Ectodermal cell (in vitro differentiated cells): Measurements from ENCODE around the gene SFMBT1.

Experiments used
- H3K27ac ChIP-seq: 2 replicates; pipeline ENCODE4 v1.7.0; 2013; ENCODE audit warnings: mild to moderate bottlenecking, low read depth, low read length; ENCODE audit not compliant: insufficient read depth, poor library complexity, severe bottlenecking
- H3K27me3 ChIP-seq: 2 replicates; pipeline ENCODE4 v1.7.0; 2013; ENCODE audit warnings: mild to moderate bottlenecking, low read length; ENCODE audit not compliant: insufficient read depth, control insufficient read depth, poor library complexity, severe bottlenecking
- H3K36me3 ChIP-seq: one replicate; pipeline ENCODE4 v1.7.0; 2013; ENCODE audit warnings: low read length; ENCODE audit not compliant: control insufficient read depth, insufficient read depth
- H3K4me1 ChIP-seq: one replicate; pipeline ENCODE4 v1.7.0; 2013; ENCODE audit warnings: low read length; ENCODE audit not compliant: control insufficient read depth, insufficient read depth
- H3K4me3 ChIP-seq: 2 replicates; pipeline ENCODE4 v1.7.0; 2013; ENCODE audit warnings: low read depth, low read length, control low read depth; ENCODE audit not compliant: insufficient read depth
- H3K9me3 ChIP-seq: 2 replicates; pipeline ENCODE4 v1.7.0; 2013; ENCODE audit warnings: mild to moderate bottlenecking, low read length, moderate library complexity; ENCODE audit not compliant: control insufficient read depth
- WGBS, 2 experiments: methylation state at CpG; one replicate each; pipeline ENCODE4 v1.1.7; 2013; ENCODE audit warnings: missing lambda C conversion rate in 2 of 2; 5-methylcytosine and 5-hydroxymethylcytosine counted together

The SFMBT1 gene

DNA sequence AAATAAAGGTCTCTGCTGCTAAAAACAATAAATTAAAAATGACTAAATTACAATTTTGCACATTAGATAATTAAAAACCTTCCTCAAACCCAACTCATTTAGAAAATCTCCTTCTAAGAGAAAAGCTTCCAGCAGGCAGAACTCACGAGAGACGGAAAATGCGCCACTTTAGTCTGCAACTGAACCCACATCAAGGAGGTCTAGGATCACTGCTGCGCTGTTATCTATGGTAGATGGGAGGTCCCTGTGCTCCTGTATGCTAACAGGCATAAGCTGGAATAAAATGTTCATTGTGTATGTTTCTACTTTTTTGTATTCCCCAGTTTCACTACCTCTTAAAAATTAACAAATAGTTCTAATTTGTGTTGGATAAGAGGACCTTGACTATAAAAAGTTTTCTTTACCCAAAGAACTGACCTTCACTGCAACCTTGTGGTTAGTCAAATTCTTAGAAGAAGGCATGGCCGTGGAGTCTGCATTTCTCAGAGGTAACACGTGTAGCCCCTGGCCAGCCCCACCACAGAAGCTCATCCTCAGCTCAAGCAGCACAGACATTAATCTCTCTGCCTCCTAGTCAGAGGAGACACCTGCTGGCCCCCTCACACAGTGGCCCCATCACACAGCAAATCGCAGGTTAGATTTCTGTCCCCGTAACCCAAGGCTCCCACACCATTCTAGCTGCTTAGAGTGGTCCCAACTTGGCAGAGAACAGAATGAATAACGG lies 170.8 kb downstream of the SFMBT1 start:
- no peak overlapping the region for H3K27ac ChIP-seq
- WGBS, 2 experiments = 89% methylated on average over 9 of the region's 9 CpGs
- H3K9me3 ChIP-seq = no peaks in the 10 kb centered on the region
- no peak overlapping the region for H3K4me3 ChIP-seq
- H3K27me3 ChIP-seq = no peaks in the 10 kb centered on the region
- no peaks in the 10 kb centered on the region for H3K36me3 ChIP-seq
- peaks cover 1% of the 10 kb centered on the region for H3K4me1 ChIP-seq

DNA sequence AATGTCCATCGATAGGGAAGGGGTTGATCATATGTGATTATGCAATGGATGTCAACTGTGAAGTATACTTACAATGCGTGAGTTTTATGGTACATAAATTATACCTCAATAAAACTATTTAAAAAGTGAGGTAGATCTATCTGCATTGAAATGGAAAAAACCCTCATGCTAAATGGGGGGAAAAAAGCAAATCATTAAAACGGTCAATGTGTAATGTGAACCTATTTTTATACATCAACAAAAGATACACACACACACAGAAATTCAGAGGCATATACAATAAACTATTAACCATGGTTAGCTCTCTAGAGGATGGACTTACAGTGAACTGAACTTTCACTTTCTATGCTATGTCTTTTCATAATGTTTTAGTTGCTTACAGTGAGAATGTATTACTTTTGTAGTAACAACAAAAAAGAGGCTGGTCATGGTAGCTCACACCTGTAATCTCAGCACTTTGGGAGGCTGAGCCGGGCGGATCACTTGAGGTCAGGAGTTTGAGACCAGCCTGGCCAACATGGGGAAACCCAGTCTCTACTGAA lies 171.6 kb downstream of the SFMBT1 start:
- Histone ChIP-seq H3K27me3 (no peaks in the 10 kb centered on the region), H3K4me1 (no peaks in the 10 kb centered on the region), H3K9me3 (no peaks in the 10 kb centered on the region), H3K36me3 (no peaks in the 10 kb centered on the region), H3K4me3 (no peak overlapping the region), H3K27ac (no peak overlapping the region)
- 89 to 92% methylated on average over 4 of the region's 5 CpGs for WGBS, 2 experiments

DNA sequence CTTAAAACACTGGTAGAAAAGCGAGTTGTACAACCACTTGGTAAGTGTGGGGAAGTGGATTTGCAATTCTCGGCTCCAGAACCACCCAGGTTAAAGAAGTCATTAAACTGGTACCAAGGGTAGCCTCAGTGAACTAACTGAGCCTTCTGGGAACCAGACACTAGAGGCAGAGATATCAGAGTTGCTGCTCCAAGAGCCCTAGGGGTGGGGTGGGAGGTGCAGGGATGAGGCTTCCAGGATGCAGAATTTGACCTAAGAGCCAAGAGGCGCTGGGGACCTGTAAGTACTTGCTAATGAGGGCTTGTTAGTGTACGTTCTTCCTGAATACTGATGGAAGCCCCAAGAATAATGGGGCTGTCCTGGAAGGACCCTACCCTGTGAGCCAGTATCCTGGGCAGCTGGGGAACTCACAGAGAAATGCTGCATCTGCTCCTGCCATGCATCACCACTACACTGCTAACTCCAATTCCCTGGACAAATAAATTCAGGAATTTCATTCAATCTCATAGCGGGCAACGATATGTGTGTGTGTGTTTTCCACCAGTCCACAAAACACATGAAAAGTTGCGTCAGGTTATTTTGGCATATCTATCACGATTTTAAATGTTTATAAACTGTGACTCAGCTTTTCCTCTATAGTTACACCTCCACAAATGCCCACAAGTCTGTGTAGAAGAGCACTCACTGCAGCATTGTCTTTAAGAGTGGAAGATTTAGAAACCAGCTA lies 172.3 kb downstream of the SFMBT1 start:
- H3K4me1 ChIP-seq = no peaks in the 10 kb centered on the region
- 92 to 93% methylated on average over 8 of the region's 8 CpGs for WGBS, 2 experiments
- H3K4me3 ChIP-seq = no peak overlapping the region
- H3K36me3 ChIP-seq = no peaks in the 10 kb centered on the region
- H3K27me3 ChIP-seq = no peaks in the 10 kb centered on the region
- H3K27ac ChIP-seq = no peak overlapping the region
- H3K9me3 ChIP-seq = no peaks in the 10 kb centered on the region

DNA sequence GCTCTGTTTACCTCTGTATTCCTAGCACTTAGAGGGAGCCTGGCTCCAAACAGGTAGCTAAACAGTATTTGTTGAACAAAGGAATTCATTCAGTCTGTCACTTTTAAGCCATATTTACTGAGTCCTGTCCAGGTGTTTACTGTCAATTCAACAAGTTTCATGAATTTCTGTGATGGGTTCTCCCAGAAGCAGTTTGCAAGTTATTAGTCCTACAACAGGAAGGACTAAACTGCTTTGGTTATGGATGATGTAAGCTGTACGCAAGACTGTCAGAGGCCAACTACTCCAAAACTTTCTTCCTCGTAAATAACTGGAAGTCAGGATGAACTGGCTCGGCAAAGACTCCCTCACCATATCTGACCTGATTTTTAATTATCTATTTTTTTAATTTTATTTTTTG lies 173.6 kb downstream of the SFMBT1 start:
- H3K27me3 ChIP-seq = no peaks in the 10 kb centered on the region
- H3K9me3 ChIP-seq = no peaks in the 10 kb centered on the region
- H3K36me3 ChIP-seq = no peaks in the 10 kb centered on the region
- H3K4me1 ChIP-seq = no peaks in the 10 kb centered on the region
- 100% methylated on average over 3 of the region's 3 CpGs for WGBS, 2 experiments
- H3K4me3 ChIP-seq = no peak overlapping the region
- no peak overlapping the region for H3K27ac ChIP-seq

DNA sequence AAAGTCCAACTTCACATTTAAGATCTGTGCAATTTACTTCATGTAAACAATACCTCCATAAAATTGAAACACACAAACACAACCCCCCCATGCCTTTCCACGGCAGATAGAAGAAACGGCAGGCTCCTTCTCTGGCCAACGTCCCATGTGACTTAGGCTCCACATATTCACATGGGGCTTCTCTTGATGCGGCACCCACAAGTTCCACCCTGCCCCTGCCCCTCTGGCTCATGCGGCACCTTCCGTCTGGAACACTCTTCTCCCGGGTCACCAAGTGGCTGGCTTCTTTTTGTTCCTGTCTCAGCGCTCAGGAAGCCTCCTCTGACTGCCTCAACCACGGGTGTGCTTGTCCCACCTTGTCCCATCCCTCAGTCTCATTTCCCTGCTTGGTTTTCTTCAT lies 174.1 kb downstream of the SFMBT1 start:
- 88 to 89% methylated on average over 9 of the region's 9 CpGs for WGBS, 2 experiments
- no peaks in the 10 kb centered on the region for H3K36me3 ChIP-seq
- H3K4me1 ChIP-seq = no peaks in the 10 kb centered on the region
- H3K27me3 ChIP-seq = no peaks in the 10 kb centered on the region
- H3K9me3 ChIP-seq = no peaks in the 10 kb centered on the region
- H3K27ac ChIP-seq = no peak overlapping the region
- H3K4me3 ChIP-seq = no peak overlapping the region

DNA sequence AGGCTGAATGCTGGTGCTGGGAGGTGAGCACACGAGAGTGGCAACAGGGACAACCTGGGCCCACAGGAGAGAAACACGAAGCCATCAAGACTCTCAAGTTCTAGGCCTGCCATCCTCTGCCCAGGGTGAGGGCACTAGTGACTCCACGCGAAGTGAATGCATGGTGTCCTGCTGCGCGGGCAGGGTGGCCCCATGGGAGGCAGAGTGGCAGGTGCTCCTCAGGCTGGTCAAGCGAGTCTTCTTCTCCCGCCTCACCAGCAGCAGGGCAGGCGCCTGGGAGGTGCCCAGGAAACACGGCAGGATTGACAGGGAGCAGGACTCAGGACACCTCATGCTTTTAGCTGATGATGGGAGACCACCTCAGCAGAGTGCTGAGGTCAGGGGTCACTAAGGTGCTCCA lies 175.4 kb downstream of the SFMBT1 start:
- Histone ChIP-seq H3K4me1 (no peaks in the 10 kb centered on the region), H3K4me3 (no peak overlapping the region), H3K9me3 (no peaks in the 10 kb centered on the region), H3K27ac (no peak overlapping the region), H3K36me3 (no peaks in the 10 kb centered on the region), H3K27me3 (no peaks in the 10 kb centered on the region)
- WGBS, 2 experiments = 97% methylated on average over 10 of the region's 10 CpGs

DNA sequence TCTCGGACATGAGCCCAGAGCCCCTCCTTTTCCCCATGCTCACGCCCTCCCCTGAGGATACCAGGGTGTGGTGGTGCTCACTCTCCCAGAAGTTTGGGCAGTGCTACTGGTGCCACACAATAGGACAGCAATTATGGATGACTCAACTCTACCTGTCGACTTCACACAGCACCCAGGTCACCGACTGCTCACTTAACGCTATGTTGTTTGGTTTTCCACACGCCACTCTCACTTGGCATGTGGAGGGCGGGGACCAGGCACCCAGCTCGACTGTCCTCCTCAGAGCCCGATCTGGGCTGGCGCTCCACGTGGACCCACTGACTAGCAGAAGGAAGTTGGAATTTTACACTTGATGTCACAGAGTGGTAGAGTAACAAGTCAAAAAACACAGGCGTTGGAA lies 179.4 kb downstream of the SFMBT1 start:
- H3K36me3 ChIP-seq = no peaks in the 10 kb centered on the region
- no peaks in the 10 kb centered on the region for H3K27me3 ChIP-seq
- H3K4me3 ChIP-seq = no peak overlapping the region
- WGBS, 2 experiments = 91 to 94% methylated on average over 12 of the region's 12 CpGs
- no peaks in the 10 kb centered on the region for H3K4me1 ChIP-seq
- H3K9me3 ChIP-seq = no peaks in the 10 kb centered on the region
- H3K27ac ChIP-seq = no peak overlapping the region

DNA sequence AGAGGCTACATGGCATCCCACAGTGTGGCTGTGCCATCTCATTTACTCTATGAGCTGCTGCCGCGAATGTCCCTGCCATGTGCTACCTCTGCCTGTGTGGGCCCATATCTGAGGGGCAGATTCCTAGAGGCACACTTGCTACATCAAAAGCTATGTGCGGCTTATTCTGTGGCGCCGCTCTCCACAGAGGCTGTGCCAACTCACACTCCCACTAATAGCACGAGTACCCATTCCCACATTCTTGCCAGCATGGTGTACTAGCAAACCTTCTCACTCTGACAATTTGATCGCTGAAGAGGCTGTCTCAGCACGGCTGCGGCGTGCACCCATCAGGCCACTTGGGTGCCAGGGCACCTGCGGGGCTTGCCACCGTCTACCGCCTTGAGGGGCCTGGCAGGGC lies 179.9 kb downstream of the SFMBT1 start:
- H3K4me1 ChIP-seq = no peaks in the 10 kb centered on the region
- no peaks in the 10 kb centered on the region for H3K27me3 ChIP-seq
- H3K27ac ChIP-seq = no peak overlapping the region
- no peak overlapping the region for H3K4me3 ChIP-seq
- 96 to 97% methylated on average over 13 of the region's 13 CpGs for WGBS, 2 experiments
- H3K9me3 ChIP-seq = no peaks in the 10 kb centered on the region
- H3K36me3 ChIP-seq = no peaks in the 10 kb centered on the region

DNA sequence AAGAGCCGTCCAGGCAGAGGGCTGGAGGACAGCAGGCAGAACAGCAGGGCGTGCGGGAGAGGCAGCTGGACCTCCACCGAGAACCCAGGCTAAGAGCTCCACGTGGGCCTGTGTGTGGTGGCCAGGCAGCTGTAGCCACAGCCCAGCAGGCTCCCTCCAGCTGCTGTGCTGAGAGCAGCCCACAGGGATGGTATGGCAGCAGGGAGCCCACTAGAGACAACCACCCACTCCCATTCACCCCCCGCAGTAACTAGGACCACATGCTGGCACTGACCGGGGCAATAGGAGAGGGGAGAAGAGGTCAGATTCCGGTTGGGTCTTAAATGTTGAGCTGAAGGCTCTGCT lies 185.5 kb downstream of the SFMBT1 start:
- Histone ChIP-seq H3K4me1 (peaks cover 5% of the 10 kb centered on the region), H3K9me3 (no peaks in the 10 kb centered on the region), H3K36me3 (no peaks in the 10 kb centered on the region), H3K27me3 (no peaks in the 10 kb centered on the region), H3K4me3 (no peak overlapping the region), H3K27ac (no peak overlapping the region)
- WGBS, 2 experiments = 85% methylated on average over 7 to 8 of the region's 8 CpGs

DNA sequence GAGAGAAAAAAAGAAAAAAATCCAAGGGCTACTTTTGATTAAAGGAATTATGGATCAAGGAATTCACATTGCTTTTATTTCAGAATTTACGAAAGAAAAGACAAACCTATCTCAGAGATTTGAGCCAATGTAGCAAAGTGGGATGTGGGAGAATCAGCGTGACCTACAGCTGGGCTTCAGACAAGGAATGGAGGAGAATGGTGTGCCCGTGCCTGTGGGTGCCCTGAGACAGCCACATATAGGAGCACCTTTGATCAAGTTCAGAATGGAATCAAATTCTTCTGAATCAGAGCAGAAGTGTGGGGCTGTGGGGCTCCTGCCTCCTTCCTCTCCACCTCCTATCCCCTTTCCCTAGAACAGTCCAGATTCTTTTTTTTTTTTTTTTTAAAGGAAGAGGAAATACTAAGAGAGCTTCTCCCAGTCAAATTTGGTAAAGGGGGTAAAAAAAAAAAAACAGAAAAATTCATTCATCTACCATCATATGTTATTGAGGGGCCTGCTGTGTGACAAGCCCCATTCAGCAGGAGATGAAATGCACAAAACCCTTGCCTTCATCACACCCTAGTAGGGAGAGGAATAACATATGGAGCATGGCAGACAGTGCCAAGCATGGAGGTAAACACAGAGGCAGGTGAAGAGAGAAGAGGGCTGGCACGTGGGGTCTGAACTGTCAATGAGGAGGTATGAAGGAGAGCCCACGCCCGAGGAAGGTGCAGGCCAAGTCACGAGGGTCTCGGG lies 186.0 kb downstream of the SFMBT1 start:
- no peaks in the 10 kb centered on the region for H3K9me3 ChIP-seq
- H3K4me1 ChIP-seq = peaks cover 5% of the 10 kb centered on the region
- H3K27me3 ChIP-seq = no peaks in the 10 kb centered on the region
- H3K27ac ChIP-seq = no peak overlapping the region
- H3K4me3 ChIP-seq = no peak overlapping the region
- H3K36me3 ChIP-seq = no peaks in the 10 kb centered on the region
- 92 to 96% methylated on average over 8 of the region's 8 CpGs for WGBS, 2 experiments
